Bladder microvascular endothelial cell (primary cell): ENCODE data around the gene OR5AK2. TPM values are rescaled to one million over a fixed set of nuclear protein-coding genes. Genes with fewer than 3 reads are reported as not detected.

Source experiments
- total RNA-seq: library from RNA; depleted of rRNA; stranded (reverse); fragments of >200 nt; gene quantifications from 2 replicates; pipeline ENCODE4 v1.2.3, GENCODE V29; 2014

The OR5AK2 gene
- total RNA-seq = not detected in 2 replicates

GRCh38 chr11:56988614-56989013 is at the start of gene OR5AK2:
Gene OR5AK2 (plus strand): TSS chr11:56988914. CDS start chr11:56988914, 0 bp downstream.

Other genes starting within 250 kb of the OR5AK2 start
- gene OR9G4, start 240.2 kb upstream of the OR5AK2 start, total RNA-seq = not detected in 2 replicates
- 0.16 and 0.31 TPM in 2 replicates for gene LRRC55, start 193.0 kb downstream of the OR5AK2 start, total RNA-seq
- 6.7 and 11.5 TPM in 2 replicates for gene APLNR, start 248.3 kb downstream of the OR5AK2 start, total RNA-seq